ENCODE data around the gene THADA. TPM values are rescaled to one million over a fixed set of nuclear protein-coding genes. Genes with fewer than 3 reads are reported as not detected.
"Not testable (repeated sequence)": the region's sequence is repeated elsewhere in the genome, so short reads cannot be mapped to it uniquely, and the experiment has no call there.

Gene THADA
- total RNA-seq, 2 experiments from 2014 or later, result 32.0 to 32.1 TPM

DNA sequence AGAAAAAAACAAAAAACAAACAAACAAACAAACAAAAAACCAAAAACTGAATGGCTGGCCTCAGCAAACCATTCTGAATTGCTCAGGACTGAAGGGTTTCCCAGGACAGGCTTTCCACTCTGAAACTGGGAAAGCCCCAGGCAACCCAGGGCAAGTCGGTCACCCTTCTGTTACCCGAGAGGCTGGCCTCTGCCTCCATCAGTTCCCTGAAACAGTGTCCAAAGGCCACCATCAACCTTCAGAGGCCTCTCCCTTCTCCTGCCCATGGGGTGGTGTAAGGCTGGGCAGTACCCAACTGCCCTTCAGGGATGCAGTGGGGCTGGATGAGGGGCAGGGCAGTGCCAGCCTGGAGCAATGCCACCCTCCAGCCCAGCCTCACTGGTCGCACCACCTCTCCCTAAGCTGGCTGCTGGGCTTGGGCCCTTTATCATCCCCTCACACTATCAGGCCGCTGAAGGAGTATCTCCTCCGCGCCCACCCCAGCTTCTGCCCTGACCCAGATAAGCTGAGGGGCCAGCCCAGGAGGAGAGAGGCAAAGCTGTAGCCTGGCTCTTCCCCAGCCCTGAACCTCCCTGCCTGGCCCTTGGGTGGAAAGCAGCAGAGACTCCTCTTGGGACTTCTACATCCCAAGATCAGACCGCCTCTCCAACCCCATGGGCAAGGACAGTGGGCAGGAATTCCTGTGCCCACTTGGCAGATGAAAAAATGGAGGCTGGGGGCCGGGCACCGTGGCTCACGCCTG, 405.4 kb downstream of the THADA start:
- H3K4me3 Mint-ChIP-seq, result no peak overlapping the region
- CTCF ChIA-PET, result interaction anchor here (2.2 to 3.1 kb wide), 2 partner anchors 11 to 39 kb away, joined by 5 to 11 read pairs; no protein-coding TSS in a partner anchor
- H3K9me3 Mint-ChIP-seq (ENCODE audit: low read depth), result no peaks in the 10 kb centered on the region
- H3K27me3 Mint-ChIP-seq, result no peaks in the 10 kb centered on the region
- DNase-seq, result no peak
- ATAC-seq, result no peak
- peaks cover 42% of the 10 kb centered on the region for H3K4me1 Mint-ChIP-seq
- no peak overlapping the region for H3K27ac Mint-ChIP-seq
- H3K36me3 Mint-ChIP-seq, result peaks cover 2% of the 10 kb centered on the region

DNA sequence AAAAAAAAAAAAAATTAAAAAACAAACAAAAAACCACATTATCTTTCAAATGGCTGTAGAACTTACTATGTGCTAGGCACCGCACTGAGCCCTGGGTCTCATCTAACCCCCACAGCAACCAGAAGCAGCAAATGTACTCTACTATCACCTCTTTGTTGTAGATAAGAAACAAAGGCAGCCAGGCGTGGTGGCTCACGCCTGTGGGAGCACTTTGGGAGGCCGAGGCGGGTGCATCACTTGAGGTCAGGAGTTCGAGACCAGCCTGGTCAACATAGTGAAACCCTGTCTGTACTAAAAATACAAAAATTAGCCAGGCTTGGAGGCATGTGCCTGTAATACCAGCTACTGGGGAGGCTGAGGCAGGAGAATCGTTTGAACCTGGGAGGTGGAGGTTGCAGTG, 406.0 kb downstream of the THADA start:
- not testable (repeated sequence) for H3K36me3 Mint-ChIP-seq; H3K9me3 Mint-ChIP-seq (ENCODE audit: low read depth); H3K27me3 Mint-ChIP-seq; DNase-seq; H3K4me3 Mint-ChIP-seq; H3K27ac Mint-ChIP-seq; ATAC-seq
- CTCF ChIA-PET, result interaction anchor here (0.7 to 2.2 kb wide), 4 partner anchors 15 to 39 kb away, joined by 3 to 7 read pairs (median 4); no protein-coding TSS in a partner anchor
- H3K4me1 Mint-ChIP-seq, result peaks cover 42% of the 10 kb centered on the region

DNA sequence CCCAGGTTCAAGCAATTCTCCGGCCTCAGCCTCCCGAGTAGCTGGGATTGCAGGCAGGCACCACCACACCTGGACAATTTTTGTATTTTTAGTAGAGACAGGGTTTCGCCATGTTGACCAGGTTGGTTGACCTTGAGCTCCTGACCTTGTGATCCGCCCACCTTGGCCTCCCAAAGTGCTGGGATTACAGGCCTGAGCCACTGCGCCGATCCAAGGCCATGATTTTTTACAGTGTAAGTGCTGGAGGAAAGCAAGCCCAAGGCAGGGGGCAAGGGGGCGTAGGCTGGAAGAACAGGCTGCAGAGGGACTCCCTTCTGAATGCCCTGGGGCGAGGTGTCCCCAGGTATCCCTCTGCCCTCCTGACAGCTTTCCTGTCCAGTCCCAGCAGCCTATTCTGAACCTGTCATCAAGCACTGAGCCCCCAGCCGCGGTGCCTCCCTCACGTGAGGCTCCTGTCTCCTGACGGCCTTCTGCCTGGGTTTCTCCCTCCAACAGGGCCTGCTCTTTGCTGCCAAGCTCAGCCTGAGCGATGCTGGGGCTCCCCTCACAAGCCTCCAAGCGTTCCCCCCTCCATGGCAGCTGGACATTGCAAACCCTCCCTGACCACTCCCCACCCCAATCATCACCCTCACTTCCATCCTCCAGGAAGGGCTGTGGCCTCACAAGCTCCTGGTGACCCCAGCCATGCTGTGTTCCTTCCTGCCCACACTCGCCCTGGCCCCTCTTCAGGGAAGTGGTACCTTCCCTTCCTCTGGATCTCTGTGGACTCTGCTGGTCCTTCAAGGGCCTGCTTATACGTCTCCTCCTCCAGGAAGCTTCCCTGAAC, 407.1 kb downstream of the THADA start:
- no peak for ATAC-seq
- DNase-seq, result no peak
- H3K27ac Mint-ChIP-seq, result no peak overlapping the region
- H3K4me1 Mint-ChIP-seq, result peaks cover 42% of the 10 kb centered on the region
- H3K27me3 Mint-ChIP-seq, result no peaks in the 10 kb centered on the region
- no peak overlapping the region for H3K4me3 Mint-ChIP-seq
- H3K36me3 Mint-ChIP-seq, result peaks cover 1% of the 10 kb centered on the region
- H3K9me3 Mint-ChIP-seq (ENCODE audit: low read depth), result no peaks in the 10 kb centered on the region
- CTCF ChIA-PET, result interaction anchor here (0.7 to 2.1 kb wide), 3 partner anchors 14 to 31 kb away, joined by 3 to 7 read pairs (median 4); no protein-coding TSS in a partner anchor

GRCh38 chr2:43186679-43187374, 409.0 kb downstream of the THADA start:
- Mint-ChIP-seq H3K27ac (no peak overlapping the region), H3K4me1 (peaks cover 33% of the 10 kb centered on the region)
- CTCF ChIA-PET, result interaction anchor here (0.5 to 2.0 kb wide), 4 partner anchors 11 to 52 kb away, joined by 3 to 8 read pairs (median 3); no protein-coding TSS in a partner anchor

DNA sequence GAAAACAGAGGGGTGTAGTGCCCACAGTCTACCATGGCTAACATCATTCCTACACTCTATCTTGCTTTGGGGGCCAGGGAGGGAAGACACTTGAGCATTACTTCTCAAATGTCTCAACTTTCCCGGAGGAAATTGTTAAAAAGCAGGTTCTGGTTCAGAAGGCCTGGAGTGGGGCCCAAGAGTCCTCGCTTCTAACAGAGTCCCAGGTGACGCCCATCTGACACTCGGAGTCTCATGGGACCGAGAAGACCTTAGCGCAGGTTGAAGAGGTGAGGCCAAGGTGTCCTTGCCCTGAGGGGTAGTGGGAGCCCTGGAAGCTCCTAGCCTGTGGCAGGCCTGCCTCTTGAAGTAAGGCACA, 409.5 kb downstream of the THADA start:
- CTCF ChIA-PET, result interaction anchor here (0.9 to 2.0 kb wide), 3 partner anchors 16 to 52 kb away, joined by 3 to 8 read pairs (median 3); no protein-coding TSS in a partner anchor
- Mint-ChIP-seq H3K27me3 (no peaks in the 10 kb centered on the region), H3K9me3 (ENCODE audit: low read depth) (no peaks in the 10 kb centered on the region), H3K4me3 (no peak overlapping the region), H3K4me1 (peaks cover 32% of the 10 kb centered on the region), H3K36me3 (peaks cover 1% of the 10 kb centered on the region), H3K27ac (peak overlapping the region; percentile 63)
- ATAC-seq, result no peak
- DNase-seq, result no peak

More at GRCh38 chr2:43186679-43187374, 409.0 kb downstream of the THADA start:
- Mint-ChIP-seq H3K9me3 (ENCODE audit: low read depth) (no peaks in the 10 kb centered on the region), H3K36me3 (peaks cover 1% of the 10 kb centered on the region), H3K4me3 (no peak overlapping the region), H3K27me3 (no peaks in the 10 kb centered on the region)
- DNase-seq, result no peak
- ATAC-seq, result no peak

GRCh38 chr2:43185146-43185545, 410.7 kb downstream of the THADA start:
- ATAC-seq (peak; percentile 26), DNase-seq (no peak)
- H3K27me3 Mint-ChIP-seq, result no peaks in the 10 kb centered on the region
- CTCF ChIA-PET, result interaction anchor here (0.9 to 1.6 kb wide), 2 partner anchors 15 to 45 kb away, joined by 3 to 4 read pairs; no protein-coding TSS in a partner anchor
- peaks cover 35% of the 10 kb centered on the region for H3K4me1 Mint-ChIP-seq
- H3K27ac Mint-ChIP-seq, result peak overlapping the region; percentile 86
- H3K9me3 Mint-ChIP-seq (ENCODE audit: low read depth), result no peaks in the 10 kb centered on the region
- peaks cover 1% of the 10 kb centered on the region for H3K36me3 Mint-ChIP-seq
- no peak overlapping the region for H3K4me3 Mint-ChIP-seq

DNA sequence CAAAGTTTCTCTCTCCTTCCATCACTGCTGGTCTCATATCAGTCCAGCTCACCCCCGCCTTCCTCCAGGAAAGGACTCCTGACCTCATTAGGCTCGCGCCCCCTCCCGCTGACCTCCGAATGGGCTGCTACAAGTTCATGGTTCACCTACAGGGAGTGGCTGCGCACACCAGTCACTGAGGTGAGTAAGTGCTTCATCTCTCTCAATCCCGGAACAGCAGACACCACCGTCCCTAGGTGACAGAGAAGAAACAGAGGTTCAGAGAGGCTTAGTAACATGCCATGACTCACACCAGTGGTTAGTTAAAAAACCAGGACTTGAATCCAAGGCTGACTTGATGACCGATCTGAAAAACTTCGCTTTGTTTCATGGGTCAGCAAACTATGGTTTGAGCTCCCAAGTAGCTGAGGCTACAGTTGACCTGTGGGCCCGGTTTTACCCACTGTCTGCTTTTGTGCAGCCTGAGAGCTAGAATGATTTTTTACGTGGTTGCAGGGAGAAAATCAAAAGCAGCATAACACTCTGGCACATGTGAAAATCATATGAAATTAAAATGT, 411.4 kb downstream of the THADA start:
- Mint-ChIP-seq H3K36me3 (peaks cover 1% of the 10 kb centered on the region), H3K27ac (peak overlapping the region; percentile 86), H3K4me3 (no peak overlapping the region), H3K9me3 (ENCODE audit: low read depth) (no peaks in the 10 kb centered on the region), H3K27me3 (no peaks in the 10 kb centered on the region), H3K4me1 (peaks cover 35% of the 10 kb centered on the region)
- DNase-seq (peak; percentile 77), ATAC-seq (peak; percentile 95)
- CTCF ChIA-PET, result interaction anchor here (1.6 kb wide), 1 partner anchor 14 kb away, joined by 4 read pairs; no protein-coding TSS in a partner anchor

GRCh38 chr2:43183743-43184142, 412.1 kb downstream of the THADA start:
- ATAC-seq, result no peak
- CTCF ChIA-PET, result interaction anchor here (1.6 kb wide), 2 partner anchors 9 to 14 kb away, joined by 4 to 8 read pairs; no protein-coding TSS in a partner anchor
- peaks cover 1% of the 10 kb centered on the region for H3K36me3 Mint-ChIP-seq
- H3K27me3 Mint-ChIP-seq, result no peaks in the 10 kb centered on the region
- peaks cover 39% of the 10 kb centered on the region for H3K4me1 Mint-ChIP-seq
- DNase-seq, result no peak
- no peak overlapping the region for H3K27ac Mint-ChIP-seq
- H3K9me3 Mint-ChIP-seq (ENCODE audit: low read depth), result no peaks in the 10 kb centered on the region
- H3K4me3 Mint-ChIP-seq, result no peak overlapping the region

DNA sequence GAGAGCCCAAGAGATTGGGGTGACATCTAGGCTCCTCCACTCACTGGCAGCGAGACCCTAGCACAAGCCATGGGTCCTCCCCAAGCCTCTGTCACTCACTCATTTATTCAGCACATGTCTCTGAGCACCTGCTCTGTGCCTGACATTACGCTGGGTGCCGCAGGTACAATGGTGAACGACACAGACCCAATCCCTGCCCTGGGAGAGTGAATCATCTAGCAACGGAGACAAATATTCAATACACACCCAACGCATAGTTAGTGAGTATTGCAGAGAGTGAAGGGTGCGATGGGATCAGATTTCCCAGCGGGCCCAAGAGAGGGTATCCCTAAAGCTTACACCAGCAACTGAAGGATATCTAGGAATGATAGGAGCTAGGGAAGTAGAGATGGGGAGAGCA, 414.9 kb downstream of the THADA start:
- Mint-ChIP-seq H3K27me3 (no peaks in the 10 kb centered on the region), H3K9me3 (ENCODE audit: low read depth) (no peaks in the 10 kb centered on the region), H3K27ac (peak overlapping the region; percentile 9), H3K36me3 (peaks cover 1% of the 10 kb centered on the region), H3K4me1 (peaks cover 50% of the 10 kb centered on the region), H3K4me3 (no peak overlapping the region)
- DNase-seq (no peak), ATAC-seq (no peak)
- CTCF ChIA-PET, result interaction anchor here (1.1 to 17.1 kb wide), 5 partner anchors 11 to 42 kb away, joined by 3 to 255 read pairs (median 9); partner anchors contain the start of gene ZFP36L2

Other genes with a start within 250 kb of the THADA start
- gene PLEKHH2, start 41.2 kb upstream of the THADA start, total RNA-seq, result under 1 TPM; 0.54 to 0.67 TPM
- gene C1GALT1C1L, start 80.4 kb upstream of the THADA start, total RNA-seq, result under 1 TPM in 1 of 2 experiments, not detected in 1; 0.19 TPM
- 1 to 10 TPM; 5.1 to 5.9 TPM for gene DYNC2LI1, start 178.0 kb upstream of the THADA start, total RNA-seq
- gene ABCG5, start 242.8 kb upstream of the THADA start, total RNA-seq, result not detected
- not detected for gene ABCG8, start 242.9 kb upstream of the THADA start, total RNA-seq

Data from activated CD8-positive, alpha-beta memory T cell treated with anti-CD3 and anti-CD28 coated beads, Interleukin-2, amount 10 ng/mL, durations not matched to agents 7 days and 5 days (primary cell).